ENCODE measurements around the gene TBCCD1.

The TBCCD1 gene, protein sequence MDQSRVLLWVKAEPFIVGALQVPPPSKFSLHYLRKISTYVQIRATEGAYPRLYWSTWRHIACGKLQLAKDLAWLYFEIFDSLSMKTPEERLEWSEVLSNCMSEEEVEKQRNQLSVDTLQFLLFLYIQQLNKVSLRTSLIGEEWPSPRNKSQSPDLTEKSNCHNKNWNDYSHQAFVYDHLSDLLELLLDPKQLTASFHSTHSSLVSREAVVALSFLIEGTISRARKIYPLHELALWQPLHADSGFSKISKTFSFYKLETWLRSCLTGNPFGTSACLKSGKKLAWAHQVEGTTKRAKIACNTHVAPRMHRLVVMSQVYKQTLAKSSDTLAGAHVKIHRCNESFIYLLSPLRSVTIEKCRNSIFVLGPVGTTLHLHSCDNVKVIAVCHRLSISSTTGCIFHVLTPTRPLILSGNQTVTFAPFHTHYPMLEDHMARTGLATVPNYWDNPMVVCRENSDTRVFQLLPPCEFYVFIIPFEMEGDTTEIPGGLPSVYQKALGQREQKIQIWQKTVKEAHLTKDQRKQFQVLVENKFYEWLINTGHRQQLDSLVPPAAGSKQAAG

DNA sequence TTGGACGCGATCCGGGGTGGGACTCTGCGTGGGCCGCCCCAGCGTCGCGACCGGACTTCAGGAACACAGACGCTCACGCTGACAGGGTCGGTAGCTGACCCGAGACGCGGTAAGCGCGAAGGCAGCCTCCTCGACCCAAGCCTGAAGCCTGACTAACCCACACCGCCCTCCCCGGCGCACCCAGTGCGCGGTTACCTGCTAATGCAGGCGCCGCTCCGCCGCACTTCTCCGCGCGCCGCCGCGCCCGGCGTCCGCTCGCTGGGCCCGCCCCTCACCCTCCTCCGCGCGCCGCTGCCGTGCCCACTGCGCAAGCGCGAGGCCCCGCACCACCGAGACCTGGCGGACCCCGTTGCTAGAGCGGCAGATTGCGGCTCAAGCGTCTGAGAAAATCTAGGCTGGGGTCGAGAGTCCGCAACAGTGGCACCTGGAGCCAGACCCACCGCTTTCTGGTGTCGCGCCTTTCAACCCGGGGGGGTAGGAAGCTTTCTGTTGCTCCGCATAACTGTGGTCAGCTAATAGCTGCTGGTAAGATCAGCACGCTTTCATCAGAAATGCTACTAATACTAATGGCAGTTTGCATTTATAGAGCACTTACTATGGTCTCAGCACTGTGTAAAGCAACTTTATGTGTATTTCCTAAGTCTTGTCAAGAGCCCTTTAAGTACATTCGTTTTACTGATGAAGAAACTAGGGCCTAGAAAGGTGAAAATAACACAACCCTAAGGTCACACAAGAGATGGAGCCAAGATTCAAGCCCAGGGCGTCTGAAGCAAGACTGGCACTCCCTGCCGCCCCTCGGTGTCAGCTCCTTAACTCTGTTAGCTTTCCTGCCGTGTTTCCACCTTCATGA, at the start of gene TBCCD1:
Gene TBCCD1, minus strand, starts transcription at position 268 of the 850 bp plus-strand sequence. CDS start 3,010 bp downstream, outside the sequence.
- TF ChIP-seq, protein P1, sequence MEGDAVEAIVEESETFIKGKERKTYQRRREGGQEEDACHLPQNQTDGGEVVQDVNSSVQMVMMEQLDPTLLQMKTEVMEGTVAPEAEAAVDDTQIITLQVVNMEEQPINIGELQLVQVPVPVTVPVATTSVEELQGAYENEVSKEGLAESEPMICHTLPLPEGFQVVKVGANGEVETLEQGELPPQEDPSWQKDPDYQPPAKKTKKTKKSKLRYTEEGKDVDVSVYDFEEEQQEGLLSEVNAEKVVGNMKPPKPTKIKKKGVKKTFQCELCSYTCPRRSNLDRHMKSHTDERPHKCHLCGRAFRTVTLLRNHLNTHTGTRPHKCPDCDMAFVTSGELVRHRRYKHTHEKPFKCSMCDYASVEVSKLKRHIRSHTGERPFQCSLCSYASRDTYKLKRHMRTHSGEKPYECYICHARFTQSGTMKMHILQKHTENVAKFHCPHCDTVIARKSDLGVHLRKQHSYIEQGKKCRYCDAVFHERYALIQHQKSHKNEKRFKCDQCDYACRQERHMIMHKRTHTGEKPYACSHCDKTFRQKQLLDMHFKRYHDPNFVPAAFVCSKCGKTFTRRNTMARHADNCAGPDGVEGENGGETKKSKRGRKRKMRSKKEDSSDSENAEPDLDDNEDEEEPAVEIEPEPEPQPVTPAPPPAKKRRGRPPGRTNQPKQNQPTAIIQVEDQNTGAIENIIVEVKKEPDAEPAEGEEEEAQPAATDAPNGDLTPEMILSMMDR (IDR thresholded peaks at IDR 0.05; ENCODE audit: control insufficient read depth, insufficient read depth, low read depth, low read length, missing control alignments) = no peak
- peak within 1 kb of the TSS; percentile 97 for H3K4me3 ChIP-seq (ENCODE audit: control insufficient read depth, low read depth, low read length)
- DNase-seq (ENCODE audit: low read depth) = peak; percentile 29

DNA sequence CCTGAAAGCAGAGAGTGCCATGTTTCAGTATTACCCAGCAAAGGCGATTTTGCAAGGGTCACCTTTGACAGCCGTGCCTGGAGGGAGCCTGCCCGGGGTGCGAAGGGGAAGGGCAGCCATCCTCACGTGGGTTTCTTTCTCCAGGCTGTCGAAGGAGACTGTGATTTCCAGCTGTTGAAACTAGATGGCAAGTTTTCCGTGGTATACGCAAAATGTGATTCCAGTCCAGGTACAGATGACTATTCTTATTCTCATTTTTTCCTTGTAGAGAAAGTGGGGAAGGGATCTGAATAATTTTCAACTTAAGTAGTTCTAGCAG, 49.1 kb upstream of the TBCCD1 start:
- TF ChIP-seq, protein P1 (IDR thresholded peaks at IDR 0.05; ENCODE audit: control insufficient read depth, insufficient read depth, low read depth, low read length, missing control alignments) = no peak
- no peak for DNase-seq (ENCODE audit: low read depth)
- no peak overlapping the region for H3K4me3 ChIP-seq (ENCODE audit: control insufficient read depth, low read depth, low read length)

DNA sequence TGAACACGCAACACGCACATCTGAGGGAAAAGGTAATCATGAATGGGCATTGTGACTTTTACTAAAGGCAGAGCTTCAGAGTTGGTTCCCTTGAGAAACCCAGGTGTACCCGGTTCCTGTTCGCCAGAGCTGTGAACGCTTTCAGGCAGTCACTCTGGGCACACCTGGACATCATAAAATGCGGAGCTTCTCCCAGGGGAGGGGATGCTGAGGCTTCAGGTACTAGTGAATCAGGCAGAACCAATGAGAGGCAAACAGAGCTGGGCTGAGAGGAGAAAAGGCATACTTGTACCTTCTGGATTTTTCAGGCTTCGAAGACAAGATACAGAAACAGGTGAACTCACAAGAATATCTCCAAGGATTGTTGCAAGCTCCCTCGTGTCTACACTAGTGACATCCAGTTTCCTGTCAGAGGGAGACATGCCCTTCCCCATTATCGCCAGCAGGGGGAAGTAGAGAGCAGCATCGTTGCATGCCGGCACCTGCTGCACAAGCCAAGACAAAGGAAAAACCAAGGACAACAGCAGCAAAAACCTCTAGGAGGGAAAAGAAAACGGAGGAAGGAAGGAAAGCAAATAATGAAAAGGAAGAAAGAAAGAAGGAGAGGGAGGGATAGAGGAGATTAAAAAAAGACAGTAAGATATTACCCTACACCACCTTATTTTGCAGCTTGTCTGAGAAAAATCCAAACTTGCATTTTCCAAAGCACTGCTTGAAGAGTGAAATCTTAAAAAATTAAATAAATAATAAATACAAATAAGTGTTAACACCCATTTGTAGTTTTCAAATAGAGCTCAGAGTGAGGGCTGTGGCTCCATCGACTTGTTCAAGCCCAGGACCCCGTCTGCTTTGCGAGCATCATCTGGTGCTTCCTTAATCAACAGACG, 47.7 kb upstream of the TBCCD1 start:
- no peak overlapping the region for H3K4me3 ChIP-seq (ENCODE audit: control insufficient read depth, low read depth, low read length)
- DNase-seq (ENCODE audit: low read depth) = peak; percentile 13
- TF ChIP-seq, protein P1 (IDR thresholded peaks at IDR 0.05; ENCODE audit: control insufficient read depth, insufficient read depth, low read depth, low read length, missing control alignments) = peak; percentile 99

DNA sequence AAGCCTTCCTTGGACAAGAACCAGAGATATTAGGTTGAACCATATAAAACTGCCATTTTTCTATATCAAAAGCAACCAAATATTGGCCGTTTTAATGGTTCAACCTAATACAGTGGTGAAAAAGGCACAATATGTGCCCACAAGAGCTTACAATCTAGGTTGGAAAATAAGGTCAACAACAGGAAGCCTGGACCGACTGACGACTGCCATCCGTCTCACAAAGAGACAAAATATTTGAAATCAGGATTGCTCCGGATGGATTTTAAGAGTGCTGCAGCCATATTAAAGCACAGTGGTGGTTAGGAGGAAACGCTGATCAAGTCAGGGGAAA, 47.1 kb upstream of the TBCCD1 start:
- H3K4me3 ChIP-seq (ENCODE audit: control insufficient read depth, low read depth, low read length) = no peak overlapping the region
- DNase-seq (ENCODE audit: low read depth) = no peak
- TF ChIP-seq, protein P1 (IDR thresholded peaks at IDR 0.05; ENCODE audit: control insufficient read depth, insufficient read depth, low read depth, low read length, missing control alignments) = no peak

DNA sequence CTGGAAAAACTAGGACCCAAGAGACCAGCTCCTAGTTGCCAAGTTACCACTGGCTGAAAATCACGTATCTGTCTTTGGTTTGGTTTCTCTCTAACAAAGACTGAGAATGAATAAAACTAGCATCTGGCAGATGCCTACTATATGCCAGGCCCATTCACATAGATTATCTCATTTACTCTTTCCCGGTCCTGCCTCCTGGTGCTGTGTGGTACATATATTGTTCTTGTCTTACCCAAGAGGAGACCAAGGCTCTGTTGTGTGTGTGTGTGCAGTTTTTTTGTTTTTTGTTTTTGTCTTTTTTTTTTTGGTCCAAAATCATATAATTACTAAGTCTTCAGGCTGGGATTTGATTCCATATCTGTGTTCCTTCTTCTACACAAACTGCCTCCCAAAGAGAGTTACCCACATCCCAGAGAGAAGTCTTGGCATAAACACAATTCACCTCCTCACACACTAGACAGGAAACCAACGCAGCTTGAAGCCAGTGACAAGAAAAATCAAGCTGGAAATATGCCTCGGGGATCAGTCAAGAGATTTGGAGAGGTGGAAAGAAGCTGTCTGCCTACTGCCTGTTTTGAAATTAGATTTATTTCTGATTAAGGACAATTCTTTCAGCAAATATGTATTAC, 46.6 kb upstream of the TBCCD1 start:
- no peak overlapping the region for H3K4me3 ChIP-seq (ENCODE audit: control insufficient read depth, low read depth, low read length)
- TF ChIP-seq, protein P1 (IDR thresholded peaks at IDR 0.05; ENCODE audit: control insufficient read depth, insufficient read depth, low read depth, low read length, missing control alignments) = no peak
- no peak for DNase-seq (ENCODE audit: low read depth)
